ENCODE measurements around the gene CYLD. TPM values are rescaled to one million over a fixed set of nuclear protein-coding genes. Genes with fewer than 3 reads are reported as not detected.

CYLD gene
- total and polyA plus RNA-seq, 2 of the 4 experiments (the other 2 are of a cell fraction): 16.2 to 37.3 TPM

- Histone ChIP-seq H3K4me1 (ENCODE audit: control insufficient read depth, insufficient read depth, low read length) (no peaks in the 10 kb centered on the region), H3K9me3 (ENCODE audit: control insufficient read depth, insufficient read depth, low read length) (no peaks in the 10 kb centered on the region), H2BK5ac (ENCODE audit: low read depth, low read length, poor library complexity, severe bottlenecking) (no peak overlapping the region), H2AK5ac (ENCODE audit: low read depth, low read length) (no peak overlapping the region), H4K8ac (ENCODE audit: low read depth in 2 of 2, low read length in 2 of 2) (no peak overlapping the region), H2BK120ac (ENCODE audit: low read depth, low read length) (no peak overlapping the region), H4K91ac (ENCODE audit: insufficient read depth, low read depth, low read length) (no peak overlapping the region), H3K27ac (ENCODE audit: insufficient read depth, low read length) (no peak overlapping the region), H2BK20ac (ENCODE audit: low read depth, low read length) (no peak overlapping the region), H3K14ac (replicated peaks; ENCODE audit: low read depth, low read length) (no peak overlapping the region), H3K79me1 (ENCODE audit: low read depth in 1 of 2, low read length in 2 of 2) (no peaks in the 10 kb centered on the region), H3K4me3 (ENCODE audit: insufficient read depth, low read depth, low read length) (no peak overlapping the region), H3K9ac (ENCODE audit: low read depth, low read length) (no peak overlapping the region), H3K9me1 (ENCODE audit: insufficient read depth, low read length) (no peaks in the 10 kb centered on the region), H3K27me3 (ENCODE audit: control insufficient read depth, insufficient read depth, low read length) (no peaks in the 10 kb centered on the region), H4K20me1 (ENCODE audit: insufficient read depth, low read length) (no peaks in the 10 kb centered on the region), H3K23ac (ENCODE audit: low read depth, low read length) (no peak overlapping the region), H2BK15ac (ENCODE audit: low read depth, low read length) (no peak overlapping the region), H2AK9ac (replicated peaks; ENCODE audit: low read depth, low read length, poor library complexity) (no peak overlapping the region), H4K5ac (ENCODE audit: low read depth, low read length) (no peak overlapping the region), H3K56ac (ENCODE audit: extremely low read depth, insufficient read depth, low read length) (no peak overlapping the region), H3K4ac (ENCODE audit: low read depth, low read length) (no peak overlapping the region), H2AFZ (replicated peaks; ENCODE audit: low read length, poor library complexity) (no peak overlapping the region), H3K36me3 (ENCODE audit: control insufficient read depth, insufficient read depth, low read length) (no peaks in the 10 kb centered on the region), H3K18ac (ENCODE audit: low read depth, low read length) (no peak overlapping the region), H3K4me2 (ENCODE audit: low read depth, low read length) (no peak overlapping the region)
- DNase-seq (no peak), ATAC-seq (ENCODE audit: low read depth) (no peak)
- dilution Hi-C loops (cut with HindIII; ENCODE audit: low sequenced_read_pairs, unreplicated experiment): no loop called here
- TF ChIP-seq CEBPB (IDR thresholded peaks at IDR 0.05; ENCODE audit: low read depth, low read length) (no peak), RAD21 (IDR thresholded peaks at IDR 0.05; ENCODE audit: low read length) (no peak), FOS (IDR thresholded peaks at IDR 0.05; ENCODE audit: low read depth, low read length) (no peak), POLR2A (IDR thresholded peaks at IDR 0.05; ENCODE audit: low read depth, low read length) (no peak), RFX5 (IDR thresholded peaks at IDR 0.05; ENCODE audit: low read depth, low read length) (no peak), RCOR1 (IDR thresholded peaks at IDR 0.05; ENCODE audit: insufficient replicate concordance, low read length) (no peak), BHLHE40 (IDR thresholded peaks at IDR 0.05; ENCODE audit: low read depth, low read length) (no peak), NFE2L2 (IDR thresholded peaks at IDR 0.05; ENCODE audit: low read depth, low read length) (no peak), CTCF (conservative IDR thresholded peaks at IDR 0.05; ENCODE audit: low read depth, low read length) (no peak), ELK1 (IDR thresholded peaks at IDR 0.05; ENCODE audit: borderline replicate concordance, low read depth, low read length) (no peak), USF2 (IDR thresholded peaks at IDR 0.05; ENCODE audit: low read depth, low read length) (no peak), MXI1 (IDR thresholded peaks at IDR 0.05; ENCODE audit: borderline replicate concordance, low read depth, low read length) (no peak), MAFK (IDR thresholded peaks at IDR 0.05; ENCODE audit: low read depth, low read length) (no peak), MAZ (IDR thresholded peaks at IDR 0.05; ENCODE audit: borderline replicate concordance, low read depth, low read length) (no peak), SMC3 (IDR thresholded peaks at IDR 0.05; ENCODE audit: low read depth, low read length) (no peak)
- POLR2A ChIA-PET (ENCODE audit: unreplicated experiment): no interaction called here
- CTCF ChIA-PET: no interaction called here
- intact Hi-C loops (cut with micrococcal nuclease): loop anchor here (5.0 kb wide), 4 partner anchors 217 to 597 kb away; partner anchors contain the start of gene NKD1
- WGBS, 2 experiments (ENCODE audit: extremely low coverage in 2 of 2, insufficient read length in 1 of 2): 56% methylated on average over 6 of the region's 9 CpGs; no CpG with 5 or more reads in 1 of the 2 experiments
- in situ Hi-C loops (cut with MboI; ENCODE audit: low sequenced_read_pairs): loop anchor here (10.0 to 25.0 kb wide), 3 partner anchors 124 to 1178 kb away; partner anchors contain the start of gene SNX20
- no TSS peak for BruUV-seq (replicated peaks)
Observed at GRCh38 chr16:50808929-50809538, 67.1 kb downstream of the CYLD start.

Measured in IMR-90 (cell line).